Stomach (tissue), 9 donors: Measurements from ENCODE around the gene RARRES2. TPM values are rescaled to one million over a fixed set of nuclear protein-coding genes. Genes with fewer than 3 reads are reported as not detected.

Source experiments
- DNase-seq, 2 donors: peaks; one replicate each; pipeline versions ENCODE4 v3.0.0 to v3.0.0-alpha.2; 2013 to 2019
- H3K27ac ChIP-seq, 5 donors: fragments of 200-600 bp in 4 of 5; sonication (generic) in 4 of 5; one replicate each; pipeline ENCODE4 v1.5.1; 2013 to 2019; ENCODE audit warnings: mild to moderate bottlenecking in 1 of 5, moderate library complexity in 1 of 5
- H3K27me3 ChIP-seq, 3 donors: fragments of 200-600 bp; sonication (generic); one replicate each; pipeline ENCODE4 v1.5.1; 2017 to 2019; ENCODE audit warnings: mixed run types in 1 of 3
- H3K36me3 ChIP-seq, 4 donors: fragments of 200-600 bp; sonication (generic); 1 replicate in 3 of 4; 2 replicates in 1 of 4; pipeline ENCODE4 v1.5.1; 2016 to 2019
- H3K4me1 ChIP-seq, 4 donors: fragments of 200-600 bp; sonication (generic); one replicate each; pipeline ENCODE4 v1.5.1; 2016 to 2019
- H3K4me3 ChIP-seq, 4 donors: fragments of 200-600 bp; sonication (generic) in 3 of 4; one replicate each; pipeline ENCODE4 v1.5.1; 2016 to 2019; ENCODE audit warnings: mild to moderate bottlenecking in 1 of 4
- H3K9me3 ChIP-seq, 4 donors: fragments of 200-600 bp; sonication (generic); one replicate each; pipeline ENCODE4 v1.5.1; 2016 to 2019
- EP300 ChIP-seq: sonication (generic); formaldehyde crosslinking; IDR thresholded peaks from one replicate; pipeline ENCODE4 v1.6.1; 2017; ENCODE audit warnings: antibody characterized with exemption
- POLR2A ChIP-seq, 4 donors: fragments of 450-650 bp; IDR thresholded peaks; one replicate each; pipeline ENCODE4 v1.6.1; 2016; ENCODE audit warnings: antibody characterized with exemption in 4 of 4, control low read depth in 2 of 4, mild to moderate bottlenecking in 1 of 4, moderate library complexity in 1 of 4
- POLR2AphosphoS5 ChIP-seq, 3 donors: sonication (generic); formaldehyde crosslinking; IDR thresholded peaks; one replicate each; pipeline ENCODE4 v1.6.1; 2016; ENCODE audit warnings: antibody characterized with exemption in 3 of 3
- WGBS, 5 donors: extraction: QIAGEN DNeasy Blood & Tissue Kit in 3 of 5; methylation state at CpG; one replicate each; pipeline versions ENCODE4 v1.1.5 to v1.1.7; 2013 to 2018; 5-methylcytosine and 5-hydroxymethylcytosine counted together
- intact Hi-C: fragments of 100-400 bp; cut with DNase I; formaldehyde crosslinking; loops from one replicate; pipeline ENCODE4 v1.15.1; 2023; ENCODE audit warnings: low total_unique reads
- polyA plus RNA-seq, 3 donors: library from polyadenylated mRNA; stranded (reverse); fragments of 200-250 nt; gene quantifications; one replicate each; pipeline ENCODE4 v1.2.3, GENCODE V29; 2013
- total RNA-seq, 5 donors: library from RNA; depleted of rRNA; stranded (reverse); fragments of >200 nt; gene quantifications; one replicate each; pipeline versions ENCODE4 v1.1.0 to v1.2.3, GENCODE V29; 2014 to 2016
- TF ChIP-seq, protein P1 (sequence below), 7 experiments: fragments of 450-650 bp in 4 of 7; fragments of 200-600 bp in 3 of 7; sonication (generic) in 3 of 7; IDR thresholded peaks; one replicate each; pipeline ENCODE4 v1.5.1; 2016 to 2019; ENCODE audit warnings: antibody characterized with exemption in 7 of 7, control low read depth in 2 of 7, mild to moderate bottlenecking in 1 of 7
- donor health status: healthy with polysubstance abuse.
- donor health status: Bipolar disorder and iron deficiency.
- donor health status: healthy.

The RARRES2 gene
- total and polyA plus RNA-seq, 8 donors: 33.5 to 244 (median 126) TPM

DNA sequence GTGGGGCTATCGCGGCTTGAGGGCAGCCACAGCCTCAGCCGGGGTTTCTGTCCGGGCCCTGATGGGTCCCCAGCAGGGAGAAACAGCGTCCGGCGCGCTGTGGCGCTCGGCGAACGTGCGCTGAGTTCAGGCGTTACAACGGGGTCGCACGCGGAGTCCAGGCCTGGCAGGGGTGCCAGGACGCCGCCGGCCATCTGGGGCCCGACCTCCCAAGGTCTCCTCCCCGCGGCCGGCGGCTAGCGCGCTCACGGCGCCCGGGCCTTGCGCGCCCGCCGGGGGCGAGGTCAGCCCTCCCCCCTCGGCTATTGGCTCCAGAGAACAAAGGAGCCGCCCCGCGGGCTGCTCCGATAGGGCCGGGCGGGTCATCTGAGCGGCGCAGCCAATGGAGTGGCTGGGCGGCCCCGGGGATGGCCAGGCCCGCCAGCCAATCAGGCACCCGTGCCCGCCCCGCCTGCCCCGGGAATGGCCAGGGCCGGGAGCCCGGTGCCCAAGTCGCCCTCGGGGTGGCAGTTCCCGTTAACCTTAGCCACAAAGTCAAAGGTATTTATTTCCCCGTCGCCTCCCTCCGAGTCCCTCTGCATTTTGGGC, 37.5 kb upstream of the RARRES2 start, which contains the start of gene ZNF775:
Gene ZNF775 (plus strand): TSS at position 478 of the 588 bp plus-strand sequence. CDS start 9,141 bp downstream, outside the sequence.
- DNase-seq: peak; percentile 97 to 98
- H3K27ac ChIP-seq: peak within 1 kb of the TSS; percentile 87 to 96 (median 91)
- peaks cover 5 to 16% (median 10%) of the 10 kb centered on the region in 4 donors for H3K36me3 ChIP-seq
- peak in 2 of 3 donors; percentile 75 for TF ChIP-seq POLR2AphosphoS5 (IDR thresholded peaks at IDR 0.05)
- TF ChIP-seq, protein P1, sequence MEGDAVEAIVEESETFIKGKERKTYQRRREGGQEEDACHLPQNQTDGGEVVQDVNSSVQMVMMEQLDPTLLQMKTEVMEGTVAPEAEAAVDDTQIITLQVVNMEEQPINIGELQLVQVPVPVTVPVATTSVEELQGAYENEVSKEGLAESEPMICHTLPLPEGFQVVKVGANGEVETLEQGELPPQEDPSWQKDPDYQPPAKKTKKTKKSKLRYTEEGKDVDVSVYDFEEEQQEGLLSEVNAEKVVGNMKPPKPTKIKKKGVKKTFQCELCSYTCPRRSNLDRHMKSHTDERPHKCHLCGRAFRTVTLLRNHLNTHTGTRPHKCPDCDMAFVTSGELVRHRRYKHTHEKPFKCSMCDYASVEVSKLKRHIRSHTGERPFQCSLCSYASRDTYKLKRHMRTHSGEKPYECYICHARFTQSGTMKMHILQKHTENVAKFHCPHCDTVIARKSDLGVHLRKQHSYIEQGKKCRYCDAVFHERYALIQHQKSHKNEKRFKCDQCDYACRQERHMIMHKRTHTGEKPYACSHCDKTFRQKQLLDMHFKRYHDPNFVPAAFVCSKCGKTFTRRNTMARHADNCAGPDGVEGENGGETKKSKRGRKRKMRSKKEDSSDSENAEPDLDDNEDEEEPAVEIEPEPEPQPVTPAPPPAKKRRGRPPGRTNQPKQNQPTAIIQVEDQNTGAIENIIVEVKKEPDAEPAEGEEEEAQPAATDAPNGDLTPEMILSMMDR (IDR thresholded peaks at IDR 0.05): no peak
- no peaks in the 10 kb centered on the region for H3K9me3 ChIP-seq
- H3K4me3 ChIP-seq: peak within 1 kb of the TSS; percentile 70 to 97 (median 93)
- 0 to 1% (median 0%) methylated on average over 7 to 60 of the region's 60 CpGs for WGBS, 5 donors
- H3K4me1 ChIP-seq: peaks cover 13 to 80% (median 61%) of the 10 kb centered on the region in 4 donors
- intact Hi-C loops: no loop called here
- H3K27me3 ChIP-seq: no peaks in the 10 kb centered on the region

DNA sequence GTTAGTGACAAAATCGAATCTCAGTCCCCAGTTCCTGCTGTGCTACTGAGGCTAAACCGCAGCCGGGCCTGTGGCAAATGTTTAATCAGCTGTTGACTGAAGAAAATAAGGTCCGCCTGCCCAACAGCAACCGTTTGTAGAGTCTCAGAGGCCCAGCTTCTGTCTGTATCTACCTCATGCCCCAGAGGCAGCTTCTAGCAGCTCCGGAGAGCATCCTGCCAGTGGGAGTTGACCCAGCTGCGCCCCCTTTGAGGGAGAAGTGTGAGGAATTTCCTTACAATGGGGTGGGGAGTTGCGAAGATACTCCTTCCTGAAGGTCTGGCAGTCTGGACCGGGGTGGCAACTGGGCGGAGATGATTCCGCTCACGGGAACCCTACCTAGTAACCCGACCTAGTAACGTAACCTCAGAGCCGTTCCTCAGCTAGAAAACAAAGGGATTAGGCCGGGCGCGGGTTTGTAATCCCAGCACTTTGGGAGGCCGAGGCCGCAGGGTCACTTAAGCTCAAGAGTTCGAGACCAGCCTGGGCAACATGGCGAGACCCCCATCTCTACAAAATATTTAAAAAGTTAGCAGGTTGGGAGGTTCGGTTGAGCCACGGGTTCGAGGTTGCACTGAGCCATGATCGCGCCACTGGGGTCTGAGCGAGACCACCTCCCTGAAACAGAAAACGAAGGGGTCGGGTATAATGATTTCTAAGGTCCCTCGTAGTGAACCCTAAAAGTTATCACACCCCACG, 36.9 kb upstream of the RARRES2 start:
- Histone ChIP-seq H3K27me3 (no peaks in the 10 kb centered on the region), H3K36me3 (peaks cover 10 to 23% (median 17%) of the 10 kb centered on the region in 4 donors), H3K9me3 (no peaks in the 10 kb centered on the region), H3K4me1 (peaks cover 13 to 80% (median 63%) of the 10 kb centered on the region in 4 donors), H3K4me3 (peak overlapping the region; percentile 70 to 97 (median 93)), H3K27ac (peak overlapping the region; percentile 87 to 96 (median 91))
- intact Hi-C loops: no loop called here
- peak; percentile 66 to 86 for DNase-seq
- TF ChIP-seq POLR2AphosphoS5 (IDR thresholded peaks at IDR 0.05): peak in 1 of 3 donors; percentile 22
- no peak for TF ChIP-seq POLR2A (IDR thresholded peaks at IDR 0.05)
- 1 to 5% (median 4%) methylated on average over 30 to 32 of the region's 32 CpGs for WGBS, 5 donors

DNA sequence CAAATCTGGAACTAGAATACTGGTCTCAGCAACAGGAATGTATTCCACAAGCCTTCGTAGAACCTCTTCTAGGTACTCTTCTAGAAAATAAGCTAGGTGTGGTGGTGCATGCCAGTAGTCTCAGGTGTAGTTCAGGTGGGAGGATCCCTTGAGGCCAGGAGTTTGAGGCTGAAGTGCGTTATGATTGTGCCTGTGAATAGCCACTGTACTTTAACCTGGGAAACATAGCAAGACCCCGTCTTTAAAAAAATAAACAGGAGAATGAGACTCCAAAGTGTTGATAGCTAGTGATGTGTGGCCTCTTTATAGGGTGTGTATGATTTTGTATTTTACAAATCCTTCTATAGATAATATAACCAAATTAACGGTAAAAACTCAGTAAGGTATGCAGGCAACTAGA, 36.2 kb upstream of the RARRES2 start:
- no peak for TF ChIP-seq POLR2AphosphoS5 (IDR thresholded peaks at IDR 0.05)
- no peak for TF ChIP-seq POLR2A (IDR thresholded peaks at IDR 0.05)
- no peak for TF ChIP-seq EP300
- TF ChIP-seq, protein P1 (IDR thresholded peaks at IDR 0.05): no peak
- H3K4me3 ChIP-seq: no peak overlapping the region
- H3K9me3 ChIP-seq: no peaks in the 10 kb centered on the region
- H3K36me3 ChIP-seq: peaks cover 12 to 29% (median 23%) of the 10 kb centered on the region in 4 donors
- H3K27me3 ChIP-seq: no peaks in the 10 kb centered on the region
- peaks cover 13 to 80% (median 65%) of the 10 kb centered on the region in 4 donors for H3K4me1 ChIP-seq
- H3K27ac ChIP-seq: peak overlapping the region in 4 of 5 donors; percentile 87 to 92 (median 91)
- WGBS, 5 donors: 18 to 46% (median 37%) methylated on average over 4 of the region's 4 CpGs
- DNase-seq: no peak
- intact Hi-C loops: no loop called here

DNA sequence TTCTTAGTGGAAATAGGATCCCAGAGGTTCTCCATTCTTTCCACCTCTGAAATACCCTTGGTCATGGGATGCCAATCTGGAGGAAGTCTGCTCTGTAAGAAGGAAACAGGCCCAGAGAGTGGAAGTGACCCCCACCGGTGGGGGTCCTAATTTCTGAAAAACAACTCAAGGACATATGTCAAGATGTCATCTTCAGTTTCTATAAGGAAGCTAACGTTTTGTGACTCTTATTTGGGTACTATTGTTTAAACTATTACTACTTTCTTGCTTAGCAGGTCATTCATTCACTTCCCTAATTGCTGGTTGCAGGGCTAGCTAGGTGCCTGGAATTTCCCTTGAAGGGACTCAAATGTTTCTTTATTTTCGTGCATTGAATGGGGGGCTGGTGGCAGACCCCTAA, 35.8 kb upstream of the RARRES2 start:
- H3K4me3 ChIP-seq: no peak overlapping the region
- intact Hi-C loops: no loop called here
- H3K36me3 ChIP-seq: peaks cover 16 to 33% (median 27%) of the 10 kb centered on the region in 4 donors
- WGBS, 5 donors: 32 to 45% (median 40%) methylated on average over 3 of the region's 3 CpGs
- peaks cover 17 to 80% (median 65%) of the 10 kb centered on the region in 4 donors for H3K4me1 ChIP-seq
- H3K9me3 ChIP-seq: no peaks in the 10 kb centered on the region
- DNase-seq: no peak
- H3K27me3 ChIP-seq: no peaks in the 10 kb centered on the region
- H3K27ac ChIP-seq: peak overlapping the region in 4 of 5 donors; percentile 87 to 92 (median 91)
- TF ChIP-seq EP300 (no peak), POLR2A (IDR thresholded peaks at IDR 0.05) (no peak), POLR2AphosphoS5 (IDR thresholded peaks at IDR 0.05) (no peak)
- TF ChIP-seq, protein P1 (IDR thresholded peaks at IDR 0.05): no peak
